Fibroblast of mammary gland (primary cell): ENCODE measurements around the gene DGKH.

Source experiments
- DNase-seq: peaks from one replicate; pipeline ENCODE4 v3.0.0-alpha.2; 2010; ENCODE audit warnings: low read depth
- H3K4me3 ChIP-seq: 2 replicates; pipeline ENCODE4 v1.5.1; 2011; ENCODE audit warnings: low read depth, mild to moderate bottlenecking, low read length, moderate library complexity; ENCODE audit not compliant: control insufficient read depth
- TF ChIP-seq, protein P1 (sequence below): conservative IDR thresholded peaks from 2 replicates; pipeline ENCODE4 v1.5.1; 2011; ENCODE audit warnings: low read depth, low read length, inconsistent platforms; ENCODE audit not compliant: control insufficient read depth, insufficient read depth

DGKH gene

DNA sequence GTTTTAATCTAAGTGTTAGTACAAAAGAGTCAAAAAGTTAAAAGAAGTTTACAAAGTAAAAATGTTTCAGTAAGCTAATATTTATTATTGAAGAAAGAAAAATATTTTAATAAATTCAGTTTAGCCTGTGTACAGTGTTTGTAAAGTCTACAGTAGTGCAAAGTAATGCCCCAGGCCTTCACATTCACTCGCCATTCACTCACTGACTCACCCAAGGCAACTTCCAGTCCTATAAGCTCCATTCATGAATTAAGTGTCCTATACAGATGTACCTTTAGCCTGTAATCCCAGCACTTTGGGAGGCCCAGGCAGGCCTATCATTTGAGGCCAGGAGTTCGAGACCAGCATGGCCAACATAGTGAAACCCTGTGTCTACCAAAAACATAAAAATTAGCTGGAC lies 199.4 kb downstream of the DGKH start:
- H3K4me3 ChIP-seq = no peak overlapping the region
- DNase-seq = peak; percentile 6
- TF ChIP-seq, protein P1, sequence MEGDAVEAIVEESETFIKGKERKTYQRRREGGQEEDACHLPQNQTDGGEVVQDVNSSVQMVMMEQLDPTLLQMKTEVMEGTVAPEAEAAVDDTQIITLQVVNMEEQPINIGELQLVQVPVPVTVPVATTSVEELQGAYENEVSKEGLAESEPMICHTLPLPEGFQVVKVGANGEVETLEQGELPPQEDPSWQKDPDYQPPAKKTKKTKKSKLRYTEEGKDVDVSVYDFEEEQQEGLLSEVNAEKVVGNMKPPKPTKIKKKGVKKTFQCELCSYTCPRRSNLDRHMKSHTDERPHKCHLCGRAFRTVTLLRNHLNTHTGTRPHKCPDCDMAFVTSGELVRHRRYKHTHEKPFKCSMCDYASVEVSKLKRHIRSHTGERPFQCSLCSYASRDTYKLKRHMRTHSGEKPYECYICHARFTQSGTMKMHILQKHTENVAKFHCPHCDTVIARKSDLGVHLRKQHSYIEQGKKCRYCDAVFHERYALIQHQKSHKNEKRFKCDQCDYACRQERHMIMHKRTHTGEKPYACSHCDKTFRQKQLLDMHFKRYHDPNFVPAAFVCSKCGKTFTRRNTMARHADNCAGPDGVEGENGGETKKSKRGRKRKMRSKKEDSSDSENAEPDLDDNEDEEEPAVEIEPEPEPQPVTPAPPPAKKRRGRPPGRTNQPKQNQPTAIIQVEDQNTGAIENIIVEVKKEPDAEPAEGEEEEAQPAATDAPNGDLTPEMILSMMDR = no peak

DNA sequence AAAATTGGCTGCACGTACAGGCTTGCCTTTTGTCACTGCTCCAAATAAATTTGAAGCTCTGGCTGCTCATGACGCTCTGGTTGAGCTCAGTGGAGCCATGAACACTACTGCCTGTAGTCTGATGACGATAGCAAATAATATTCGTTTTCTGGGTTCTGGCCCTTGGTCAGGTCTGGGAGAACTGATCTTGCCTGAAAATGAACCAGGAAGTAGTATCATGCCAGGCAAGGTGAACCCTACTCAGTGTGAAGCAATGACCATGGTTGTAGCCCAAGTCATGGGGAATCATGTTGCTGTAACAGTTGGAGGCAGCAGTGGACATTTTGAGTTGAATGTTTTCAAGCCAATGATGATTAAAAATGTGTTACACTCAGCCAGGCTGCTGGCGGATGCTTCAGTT lies 207.4 kb downstream of the DGKH start:
- no peak for DNase-seq
- TF ChIP-seq, protein P1 = no peak

DNA sequence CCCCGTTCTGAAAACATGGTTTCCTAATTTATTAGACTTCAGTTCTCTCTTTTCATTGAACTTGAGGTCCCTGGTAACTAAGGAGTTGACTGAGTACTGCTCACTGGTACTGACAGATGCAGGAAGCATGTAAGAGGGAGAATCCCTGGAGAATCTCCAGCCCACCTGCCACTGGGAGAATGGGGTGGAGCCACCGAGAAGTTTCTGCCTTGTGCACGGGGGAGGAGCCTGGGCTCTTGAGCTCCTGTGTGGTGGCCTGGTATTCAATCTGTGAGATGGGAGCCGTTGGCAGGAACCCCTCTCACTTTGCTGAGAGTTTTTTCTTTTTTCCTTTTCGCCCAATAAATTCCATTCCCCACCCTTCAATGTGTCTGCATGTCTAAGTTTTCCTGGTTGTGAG lies 210.3 kb downstream of the DGKH start:
- H3K4me3 ChIP-seq = no peak overlapping the region
- no peak for DNase-seq
- TF ChIP-seq, protein P1 = no peak

More for the DNA sequence above, 207.4 kb downstream of the DGKH start:
- H3K4me3 ChIP-seq = no peak overlapping the region

DNA sequence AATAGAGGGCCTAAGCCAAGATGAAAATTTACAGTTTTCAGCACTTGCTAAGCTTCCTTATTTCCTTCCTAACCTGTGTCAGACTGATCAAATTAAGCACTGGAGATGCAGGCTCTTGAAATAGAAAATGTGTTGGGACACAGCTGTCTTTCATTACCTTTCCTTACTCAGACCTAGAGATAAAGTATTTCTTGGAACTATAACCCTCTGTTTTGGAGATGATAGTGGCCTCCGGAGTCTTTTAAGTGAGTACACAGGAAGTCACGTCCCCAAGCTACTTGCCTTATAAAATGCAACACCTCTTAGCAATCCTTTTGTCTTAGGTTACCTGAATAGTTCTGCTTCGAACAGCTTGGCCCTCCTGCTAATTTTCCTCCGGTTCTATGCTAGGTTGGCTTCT lies 211.1 kb downstream of the DGKH start:
- no peak overlapping the region for H3K4me3 ChIP-seq
- no peak for DNase-seq
- TF ChIP-seq, protein P1 = no peak

DNA sequence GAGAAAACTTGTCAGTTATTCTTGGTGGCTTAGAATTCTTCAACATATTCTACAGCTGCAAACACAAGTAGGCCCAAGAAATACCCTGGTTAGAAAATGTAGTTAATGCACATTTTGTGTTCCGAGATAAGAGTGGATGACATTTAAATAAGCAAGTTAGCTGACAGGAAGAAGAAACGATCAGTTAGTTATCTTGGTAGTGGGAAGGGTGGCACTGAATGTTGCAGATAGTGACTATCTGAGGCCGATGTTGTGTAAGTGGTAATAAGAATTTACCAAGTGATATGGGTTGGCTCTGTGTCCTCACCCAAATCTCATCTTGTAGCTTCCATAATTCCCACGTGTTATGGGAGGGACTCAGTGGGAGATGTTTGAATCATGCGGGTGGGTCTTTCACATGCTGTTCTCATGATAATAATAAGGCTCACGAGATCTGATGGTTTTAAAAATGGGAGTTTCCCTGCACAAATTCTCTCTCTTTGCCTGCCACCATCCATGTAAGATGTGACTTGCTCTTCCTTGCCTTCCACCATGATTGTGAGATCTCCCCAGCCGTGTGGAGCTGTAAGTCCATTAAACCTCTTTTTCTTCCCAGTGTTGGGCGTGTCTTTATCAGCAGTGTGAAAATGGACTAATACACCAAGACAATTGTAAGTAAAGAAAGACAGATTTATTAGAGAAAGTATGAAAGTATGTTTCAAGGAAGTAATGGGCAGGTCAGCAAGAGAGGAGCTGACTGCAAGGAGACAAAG lies 212.6 kb downstream of the DGKH start:
- DNase-seq = no peak
- H3K4me3 ChIP-seq = no peak overlapping the region
- TF ChIP-seq, protein P1 = no peak

DNA sequence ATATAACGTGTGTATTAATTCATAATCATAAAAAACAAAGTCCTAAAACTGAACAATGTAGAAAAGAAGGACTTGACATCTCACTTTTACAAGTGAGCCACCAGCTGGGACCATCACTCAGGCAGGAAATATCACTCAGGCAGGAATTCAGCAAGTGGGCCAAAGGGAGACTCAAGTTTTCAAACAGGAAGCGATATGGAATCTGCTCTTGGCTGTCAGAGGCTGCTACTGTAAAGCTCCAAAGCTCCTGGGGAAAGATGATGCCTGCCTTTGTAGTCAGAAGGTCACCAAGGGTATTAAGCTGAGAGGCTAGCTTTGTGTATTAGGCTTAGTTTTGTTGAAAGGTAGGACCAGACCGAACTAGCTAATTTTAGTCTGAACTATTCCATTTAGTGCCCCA lies 218.0 kb downstream of the DGKH start:
- peak; percentile 59 for DNase-seq
- TF ChIP-seq, protein P1 = no peak

More for the DNA sequence above, 218.0 kb downstream of the DGKH start:
- H3K4me3 ChIP-seq = no peak overlapping the region
